Lower leg skin (tissue), 4 donors: ENCODE measurements around the gene CD2AP. TPM values are rescaled to one million over a fixed set of nuclear protein-coding genes. Genes with fewer than 3 reads are reported as not detected.
"Not testable (repeated sequence)": the region's sequence is repeated elsewhere in the genome, so short reads cannot be mapped to it uniquely, and the experiment has no call there.

ENCODE experiments used
- DNase-seq, 2 donors: peaks; one replicate each; pipeline ENCODE4 v3.0.0-alpha.2; 2019; ENCODE audit warnings: low spot score in 2 of 2
- H3K4me3 ChIP-seq: fragments of 200-600 bp; sonication (generic); 2 replicates; pipeline ENCODE4 v1.5.1; 2017; ENCODE audit warnings: mild to moderate bottlenecking, low read depth; ENCODE audit not compliant: poor library complexity, severe bottlenecking
- POLR2A ChIP-seq, 2 donors: fragments of 450-650 bp; IDR thresholded peaks; one replicate each; pipeline ENCODE4 v1.6.1; 2016 to 2017; ENCODE audit warnings: antibody characterized with exemption in 2 of 2, mild to moderate bottlenecking in 1 of 2, moderate library complexity in 1 of 2
- WGBS, 2 donors: methylation state at CpG; one replicate each; pipeline ENCODE4 v1.1.5; 2018; 5-methylcytosine and 5-hydroxymethylcytosine counted together
- intact Hi-C: fragments of 100-400 bp; cut with DNase I; formaldehyde crosslinking; loops from one replicate; pipeline ENCODE4 v1.15.0; 2023; ENCODE audit warnings: low total_unique reads
- total RNA-seq, 4 donors: library from RNA; depleted of rRNA; stranded (reverse); fragments of >200 nt; gene quantifications; one replicate each; pipeline ENCODE4 v1.1.0, GENCODE V29; 2016
- TF ChIP-seq, protein P1 (sequence below), 3 donors: fragments of 450-650 bp; IDR thresholded peaks; one replicate each; pipeline ENCODE4 v1.5.1; 2016; ENCODE audit warnings: antibody characterized with exemption in 3 of 3, mild to moderate bottlenecking in 3 of 3, moderate library complexity in 2 of 3

The CD2AP gene
- total RNA-seq, 4 donors from 2014 or later: 24.0 to 30.2 (median 26.4) TPM

- TF ChIP-seq, protein P1, sequence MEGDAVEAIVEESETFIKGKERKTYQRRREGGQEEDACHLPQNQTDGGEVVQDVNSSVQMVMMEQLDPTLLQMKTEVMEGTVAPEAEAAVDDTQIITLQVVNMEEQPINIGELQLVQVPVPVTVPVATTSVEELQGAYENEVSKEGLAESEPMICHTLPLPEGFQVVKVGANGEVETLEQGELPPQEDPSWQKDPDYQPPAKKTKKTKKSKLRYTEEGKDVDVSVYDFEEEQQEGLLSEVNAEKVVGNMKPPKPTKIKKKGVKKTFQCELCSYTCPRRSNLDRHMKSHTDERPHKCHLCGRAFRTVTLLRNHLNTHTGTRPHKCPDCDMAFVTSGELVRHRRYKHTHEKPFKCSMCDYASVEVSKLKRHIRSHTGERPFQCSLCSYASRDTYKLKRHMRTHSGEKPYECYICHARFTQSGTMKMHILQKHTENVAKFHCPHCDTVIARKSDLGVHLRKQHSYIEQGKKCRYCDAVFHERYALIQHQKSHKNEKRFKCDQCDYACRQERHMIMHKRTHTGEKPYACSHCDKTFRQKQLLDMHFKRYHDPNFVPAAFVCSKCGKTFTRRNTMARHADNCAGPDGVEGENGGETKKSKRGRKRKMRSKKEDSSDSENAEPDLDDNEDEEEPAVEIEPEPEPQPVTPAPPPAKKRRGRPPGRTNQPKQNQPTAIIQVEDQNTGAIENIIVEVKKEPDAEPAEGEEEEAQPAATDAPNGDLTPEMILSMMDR (IDR thresholded peaks at IDR 0.05): no peak
- TF ChIP-seq POLR2A (IDR thresholded peaks at IDR 0.05): no peak
- 74 to 76% methylated on average over 4 of the region's 4 CpGs for WGBS, 2 donors
- H3K4me3 ChIP-seq: no peak overlapping the region
- no peak for DNase-seq
- intact Hi-C loops: no loop called here
Observed at GRCh38 chr6:47437592-47437991, 40.0 kb upstream of the CD2AP start.

- 82 to 91% methylated on average over 8 of the region's 8 CpGs for WGBS, 2 donors
- intact Hi-C loops: no loop called here
- no peak for DNase-seq
- no peak overlapping the region for H3K4me3 ChIP-seq
- TF ChIP-seq, protein P1 (IDR thresholded peaks at IDR 0.05): no peak
- TF ChIP-seq POLR2A (IDR thresholded peaks at IDR 0.05): no peak
Observed at GRCh38 chr6:47438481-47439347, 38.9 kb upstream of the CD2AP start.

DNA sequence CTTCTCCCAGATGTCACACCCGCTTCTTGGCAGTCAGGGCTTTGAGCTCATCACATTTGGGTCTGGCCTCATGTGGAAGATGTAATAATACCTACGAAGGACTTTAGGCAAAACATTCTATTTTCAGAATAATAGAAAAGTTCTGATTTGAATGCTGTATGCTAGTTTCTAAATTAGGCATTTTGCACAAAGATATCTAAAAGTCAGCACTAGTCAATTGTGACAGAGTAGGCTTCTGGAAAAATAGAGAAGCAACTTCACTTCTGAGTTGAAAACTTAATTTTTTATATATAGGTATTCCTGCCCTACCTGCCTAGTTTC, 38.3 kb upstream of the CD2AP start:
- TF ChIP-seq POLR2A (IDR thresholded peaks at IDR 0.05): no peak
- TF ChIP-seq, protein P1 (IDR thresholded peaks at IDR 0.05): no peak
- no peak overlapping the region for H3K4me3 ChIP-seq
- DNase-seq: no peak
- intact Hi-C loops: no loop called here
- 52 to 59% methylated on average over 2 of the region's 2 CpGs for WGBS, 2 donors

GRCh38 chr6:47440719-47441118, 36.9 kb upstream of the CD2AP start:
- intact Hi-C loops: no loop called here
- TF ChIP-seq POLR2A (IDR thresholded peaks at IDR 0.05): no peak
- TF ChIP-seq, protein P1 (IDR thresholded peaks at IDR 0.05): no peak
- 54 to 55% methylated on average over 3 of the region's 3 CpGs for WGBS, 2 donors
- no peak for DNase-seq
- H3K4me3 ChIP-seq: no peak overlapping the region

GRCh38 chr6:47444964-47445363, 32.6 kb upstream of the CD2AP start:
- intact Hi-C loops, DNase-seq, H3K4me3 ChIP-seq: not testable (repeated sequence)
- WGBS, 2 donors: 93 to 95% methylated on average over 3 of the region's 3 CpGs

DNA sequence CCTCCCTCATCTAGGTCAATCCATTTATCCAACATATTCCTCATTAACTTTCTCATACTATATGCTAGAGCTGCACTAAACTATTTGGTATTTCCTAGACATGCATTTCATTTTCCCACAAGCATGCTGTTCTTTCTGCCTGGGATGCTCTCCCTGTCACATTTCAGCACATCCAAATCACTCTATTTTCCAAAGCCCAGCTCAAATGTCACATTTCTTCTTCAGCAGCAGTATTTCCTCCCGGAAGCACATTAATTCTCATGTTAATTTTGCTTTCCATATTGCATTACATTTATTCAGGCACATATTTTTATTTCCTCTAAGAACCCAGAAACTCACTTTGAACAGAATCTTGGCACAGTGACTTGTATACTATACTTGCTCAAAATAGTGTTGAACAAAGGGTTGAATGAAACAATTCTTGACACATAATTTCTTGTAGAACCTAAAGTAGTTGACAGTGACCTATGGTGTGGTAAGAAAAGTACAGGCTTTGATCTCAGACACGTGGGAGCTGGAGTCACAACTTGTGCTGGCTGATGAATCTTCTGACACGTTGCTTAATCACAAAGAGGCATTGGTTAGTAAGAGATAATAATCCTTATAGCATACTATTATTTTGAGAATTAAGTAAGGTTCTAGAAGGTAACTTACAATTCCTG, 30.8 kb upstream of the CD2AP start:
- WGBS, 2 donors: 23 to 29% methylated on average over 3 of the region's 3 CpGs
- TF ChIP-seq, protein P1 (IDR thresholded peaks at IDR 0.05): no peak
- no peak for TF ChIP-seq POLR2A (IDR thresholded peaks at IDR 0.05)
- no peak for DNase-seq
- H3K4me3 ChIP-seq: no peak overlapping the region
- intact Hi-C loops: no loop called here
